GM21576 (cell line): Measurements from ENCODE around the gene PPT2.
"Not testable (repeated sequence)": the region's sequence is repeated elsewhere in the genome, so short reads cannot be mapped to it uniquely, and the experiment has no call there.

Experiments used
- ATAC-seq: cut with Tn5 transposase; IDR thresholded peaks from one replicate; pipeline ENCODE4 v1.9.1; 2021; ENCODE audit warnings: mild to moderate bottlenecking, moderate library complexity; ENCODE audit not compliant: unreplicated experiment

Gene PPT2

DNA sequence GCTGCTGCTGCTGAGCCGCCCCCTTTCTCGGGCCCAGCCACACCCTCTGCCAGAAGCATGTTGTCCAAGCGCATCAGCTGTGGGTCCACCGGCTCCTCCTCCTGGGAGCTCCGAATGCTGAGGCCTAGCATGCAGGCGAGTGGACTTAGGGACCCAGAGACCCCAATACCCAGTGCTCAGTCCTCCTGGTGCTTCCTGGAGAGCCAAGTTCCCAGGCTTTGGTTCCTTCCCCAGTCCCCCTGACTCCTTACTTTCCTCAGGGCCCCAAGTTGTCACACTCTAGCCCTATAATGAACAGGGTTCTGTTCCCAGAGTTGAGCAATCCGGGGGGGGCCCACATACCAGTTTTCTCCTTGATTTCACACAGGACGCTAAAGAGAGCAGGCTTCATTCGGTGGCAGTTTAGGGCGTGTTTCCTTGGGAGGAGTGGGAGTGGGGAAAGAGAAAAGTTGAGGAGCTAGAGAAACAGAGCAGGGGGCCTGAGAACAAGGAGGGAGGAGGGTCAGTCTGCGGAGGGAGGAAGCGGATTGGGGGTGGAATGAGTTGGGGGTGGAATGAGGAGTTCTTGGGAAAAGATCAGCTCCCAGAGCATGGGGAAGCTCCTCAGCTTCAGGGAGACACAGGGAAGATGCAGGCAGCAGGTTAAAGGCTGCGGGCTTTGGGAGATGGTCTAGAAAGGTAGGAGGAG is 34.6 kb downstream of the PPT2 start:
- ATAC-seq = no peak

DNA sequence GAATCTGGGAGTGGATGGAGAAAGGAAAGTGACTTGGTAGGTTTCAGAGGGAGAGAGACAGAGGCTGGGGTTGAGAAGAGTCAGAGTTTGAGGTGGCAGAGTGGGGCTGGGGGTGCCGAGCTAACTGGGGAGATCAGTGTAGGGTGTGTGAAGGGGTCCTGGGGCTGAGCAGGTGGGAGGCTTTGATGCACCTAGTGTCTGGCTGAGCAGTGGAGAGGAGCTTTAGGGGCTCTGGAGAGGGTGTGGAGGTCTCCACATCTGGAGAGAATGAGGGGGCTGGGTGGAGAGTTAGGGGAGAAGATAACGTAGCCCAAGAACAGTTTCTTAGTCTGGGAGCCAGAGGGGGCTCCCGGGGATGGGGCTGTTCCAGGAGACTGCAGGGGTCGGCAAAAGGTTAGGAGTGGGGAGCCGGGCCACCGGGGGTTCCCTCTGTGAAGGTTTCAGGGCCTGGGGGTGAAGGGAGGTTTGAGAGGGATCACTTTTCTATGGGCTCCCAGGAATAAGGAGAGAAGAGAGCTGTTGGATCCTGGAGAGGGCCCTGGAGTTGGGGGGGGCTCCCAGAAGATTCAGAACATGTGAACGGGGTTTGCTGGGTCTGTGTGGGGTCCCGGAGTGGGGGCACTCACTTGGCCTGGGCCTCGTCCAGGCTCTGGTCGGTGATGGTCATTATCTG is 35.3 kb downstream of the PPT2 start:
- no peak for ATAC-seq

DNA sequence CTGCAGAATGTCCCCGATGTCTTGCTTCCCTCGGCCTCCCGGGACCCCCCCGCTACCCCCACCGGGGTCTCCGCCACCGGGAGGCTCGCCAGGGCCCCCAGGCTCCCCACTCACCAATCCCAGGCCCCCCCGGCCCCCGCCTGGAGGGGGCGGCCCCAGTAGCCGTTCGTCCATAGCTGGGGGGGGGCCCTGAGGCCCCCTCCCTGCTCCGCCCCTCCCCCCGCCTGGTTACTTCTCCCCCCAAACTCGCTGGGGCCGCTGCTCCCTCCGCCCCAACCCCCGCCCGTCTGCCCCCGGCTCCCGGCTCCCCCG is 35.8 kb downstream of the PPT2 start:
- ATAC-seq = no peak

DNA sequence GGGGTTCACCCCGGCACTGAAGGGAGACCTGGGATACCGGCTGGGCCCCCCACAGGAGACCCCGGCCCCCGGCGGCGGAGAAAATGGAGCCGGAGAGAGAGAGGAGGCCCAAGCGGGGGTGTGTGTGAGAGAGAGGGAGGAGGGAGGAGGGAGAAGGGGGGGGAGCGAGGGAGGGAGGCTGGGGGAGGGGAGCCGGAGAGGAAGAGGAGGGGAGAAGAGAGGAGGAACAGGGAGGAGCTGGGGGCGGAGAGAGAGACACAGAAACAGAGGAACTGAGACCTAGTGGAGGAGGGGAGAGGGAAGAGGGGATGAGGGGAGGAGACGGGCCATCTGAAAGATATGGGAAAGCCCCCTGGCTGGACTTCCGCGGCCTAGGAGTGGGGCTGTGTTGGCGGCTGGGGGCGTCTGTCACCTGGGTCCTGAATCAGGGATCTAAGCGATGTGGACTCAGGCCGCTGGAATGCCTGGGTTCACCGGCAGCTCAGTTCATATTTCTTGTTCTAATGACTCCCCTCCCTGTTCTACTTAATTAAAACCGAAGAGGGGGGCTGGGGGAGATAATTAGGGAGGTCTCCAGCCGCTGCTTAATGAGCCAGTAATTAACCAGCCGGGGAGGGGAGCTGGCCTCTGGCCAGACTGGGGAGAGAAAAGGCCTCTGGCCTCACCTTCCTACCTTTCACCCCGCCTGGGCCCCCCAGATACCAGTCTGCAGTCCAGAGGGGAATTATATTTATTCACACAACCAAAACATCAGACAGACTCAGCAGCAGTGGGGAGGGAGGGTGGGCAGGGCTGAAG is 36.3 kb downstream of the PPT2 start, which contains the start of gene PBX2:
PBX2 (minus strand) TSS at position 149 of the 798 bp plus-strand sequence. CDS start 287 bp downstream, outside the sequence.
- ATAC-seq = peak; percentile 42

DNA sequence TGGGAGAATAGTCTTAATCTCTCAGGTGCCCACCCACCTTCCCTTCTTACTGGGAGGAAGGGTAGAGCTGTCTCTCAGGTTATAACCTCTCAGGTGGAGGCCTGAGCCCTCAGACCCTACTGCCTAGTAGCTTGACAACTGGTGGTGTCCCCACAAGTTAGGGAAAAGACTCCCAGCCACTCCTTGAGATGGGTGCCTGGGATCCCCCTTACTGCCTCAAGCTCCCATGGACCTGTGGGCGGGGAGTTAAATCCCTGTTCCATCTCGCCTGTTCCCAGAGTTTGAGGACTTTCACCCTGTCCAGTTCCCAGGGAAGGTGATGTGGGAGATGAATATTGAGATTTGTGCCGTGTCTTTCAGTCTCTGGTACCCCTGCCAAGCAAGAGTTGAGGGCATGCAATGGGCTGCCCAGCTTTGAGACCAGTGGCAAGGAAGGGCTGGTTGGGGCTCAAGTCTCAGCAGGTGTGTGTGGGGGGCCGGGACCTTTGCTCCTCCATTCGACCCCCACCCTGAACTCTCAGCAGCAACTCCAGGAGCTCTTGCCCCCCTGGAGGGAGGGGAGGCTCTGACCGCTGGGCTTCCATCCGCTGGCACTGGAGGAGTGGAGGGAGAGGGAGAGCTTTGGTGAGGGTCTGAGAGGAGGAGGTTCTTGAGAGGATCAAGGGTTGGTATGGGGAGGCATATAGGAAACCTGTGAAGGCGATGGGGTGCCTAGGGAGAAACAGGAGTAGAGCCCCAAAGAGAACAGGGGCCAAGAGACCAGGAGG is 37.2 kb downstream of the PPT2 start:
- no peak for ATAC-seq

DNA sequence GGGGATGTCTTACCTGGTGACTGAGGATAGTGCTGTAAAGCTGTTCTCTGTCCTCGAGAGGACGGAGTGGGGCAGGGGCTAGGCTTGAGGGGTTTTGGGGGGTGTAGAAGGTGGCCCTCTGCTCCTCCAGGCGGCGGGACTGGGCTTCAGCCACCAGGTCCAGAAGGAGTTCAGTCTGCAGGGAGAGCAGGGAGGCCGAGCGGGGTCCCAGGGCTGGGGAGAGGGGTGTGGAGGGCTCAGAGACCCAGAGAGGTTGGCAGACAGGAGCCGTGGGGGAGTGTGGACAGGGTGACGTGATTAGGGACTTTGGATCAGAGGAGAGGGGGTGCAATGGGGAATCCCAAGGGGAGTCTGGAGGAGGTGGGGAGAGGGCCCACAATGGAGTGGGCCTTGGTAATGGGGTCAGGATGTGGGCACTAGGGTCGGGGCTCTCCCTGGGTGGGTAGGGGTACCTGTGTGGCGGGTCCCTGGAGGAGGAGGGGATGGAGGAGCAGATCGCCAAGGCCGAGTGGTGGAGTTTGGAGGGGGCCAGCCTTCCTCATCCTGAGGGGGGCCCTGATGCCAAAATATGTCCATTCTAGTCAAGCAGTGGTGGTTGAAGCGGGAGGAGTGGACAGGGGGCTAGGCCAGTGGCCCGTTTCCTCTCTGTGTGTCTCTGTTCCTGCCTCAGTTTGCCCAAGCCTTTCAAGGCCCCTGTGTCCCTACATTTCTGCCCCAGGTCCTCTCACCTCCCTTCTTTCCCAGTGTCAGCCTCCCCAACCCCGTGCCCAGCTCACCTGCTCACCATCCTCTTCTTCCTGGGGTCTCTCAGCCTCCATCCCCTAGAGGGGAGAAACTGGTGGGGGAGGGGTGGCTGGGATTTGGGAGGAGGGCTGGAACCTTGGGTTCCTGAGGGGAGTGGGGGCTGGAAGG is 38.0 kb downstream of the PPT2 start:
- no peak for ATAC-seq

DNA sequence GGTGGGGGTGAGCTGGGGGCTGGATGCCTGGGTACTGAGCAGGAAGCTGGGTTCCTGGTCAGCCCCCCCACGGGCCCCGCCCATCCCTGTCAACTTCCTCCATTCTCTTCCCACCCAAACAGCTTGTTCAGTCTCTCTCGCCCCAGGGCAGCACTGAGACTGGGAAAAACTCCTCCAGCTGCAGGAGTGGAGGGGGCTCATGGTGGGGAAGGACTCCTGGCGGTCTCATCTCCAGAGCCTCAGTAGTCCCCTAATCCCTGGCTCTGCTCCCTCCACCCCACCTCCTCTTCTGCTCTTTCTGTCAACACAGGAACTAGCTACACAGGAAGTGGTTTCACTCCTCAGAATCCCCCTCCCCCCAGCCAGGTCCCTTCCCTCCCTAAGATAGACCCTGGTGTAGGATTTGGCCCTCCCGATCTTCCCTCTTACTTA is 38.7 kb downstream of the PPT2 start, which contains the start of gene GPSM3:
GPSM3 (minus strand) TSS at position 36 of the 432 bp plus-strand sequence. CDS start 130 bp downstream, outside the sequence.
- no peak for ATAC-seq

DNA sequence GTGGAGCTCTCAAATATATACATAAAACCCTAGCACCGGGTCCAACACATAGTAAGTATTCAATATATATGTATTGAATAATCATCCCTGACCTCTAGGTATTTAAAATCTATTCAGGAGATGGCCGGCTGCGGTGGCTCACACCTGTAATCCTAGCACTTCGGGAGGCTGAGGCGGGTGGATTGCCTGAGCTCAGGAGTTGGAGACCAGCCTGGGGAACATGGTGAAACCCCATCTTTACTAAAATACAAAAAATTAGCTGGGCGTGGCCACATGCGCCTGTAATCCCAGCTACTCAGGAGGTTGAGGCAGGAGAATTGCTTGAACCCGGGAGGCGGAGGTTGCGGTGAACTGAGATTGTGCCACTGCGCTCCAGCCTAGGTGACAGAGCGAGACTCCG is 39.2 kb downstream of the PPT2 start:
- not testable (repeated sequence) for ATAC-seq

DNA sequence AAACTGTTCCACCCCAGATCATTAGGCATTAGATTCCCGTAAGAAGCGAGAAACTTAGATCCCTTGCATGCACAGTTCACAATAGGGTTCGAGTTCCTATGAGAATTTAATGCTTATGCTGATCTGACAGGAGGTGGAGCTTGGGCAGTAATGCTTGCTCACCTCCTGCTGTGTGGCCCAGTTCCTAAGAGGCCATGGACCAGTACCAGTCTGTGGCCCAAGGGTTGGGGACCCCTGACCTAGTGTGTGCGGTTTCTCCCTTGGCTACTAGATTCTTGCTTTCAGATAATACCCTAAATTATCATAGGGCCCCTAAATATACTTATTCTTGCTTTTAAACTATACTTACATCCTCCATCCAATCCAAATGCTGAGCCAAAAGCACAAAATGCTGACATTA is 40.4 kb downstream of the PPT2 start:
- no peak for ATAC-seq

DNA sequence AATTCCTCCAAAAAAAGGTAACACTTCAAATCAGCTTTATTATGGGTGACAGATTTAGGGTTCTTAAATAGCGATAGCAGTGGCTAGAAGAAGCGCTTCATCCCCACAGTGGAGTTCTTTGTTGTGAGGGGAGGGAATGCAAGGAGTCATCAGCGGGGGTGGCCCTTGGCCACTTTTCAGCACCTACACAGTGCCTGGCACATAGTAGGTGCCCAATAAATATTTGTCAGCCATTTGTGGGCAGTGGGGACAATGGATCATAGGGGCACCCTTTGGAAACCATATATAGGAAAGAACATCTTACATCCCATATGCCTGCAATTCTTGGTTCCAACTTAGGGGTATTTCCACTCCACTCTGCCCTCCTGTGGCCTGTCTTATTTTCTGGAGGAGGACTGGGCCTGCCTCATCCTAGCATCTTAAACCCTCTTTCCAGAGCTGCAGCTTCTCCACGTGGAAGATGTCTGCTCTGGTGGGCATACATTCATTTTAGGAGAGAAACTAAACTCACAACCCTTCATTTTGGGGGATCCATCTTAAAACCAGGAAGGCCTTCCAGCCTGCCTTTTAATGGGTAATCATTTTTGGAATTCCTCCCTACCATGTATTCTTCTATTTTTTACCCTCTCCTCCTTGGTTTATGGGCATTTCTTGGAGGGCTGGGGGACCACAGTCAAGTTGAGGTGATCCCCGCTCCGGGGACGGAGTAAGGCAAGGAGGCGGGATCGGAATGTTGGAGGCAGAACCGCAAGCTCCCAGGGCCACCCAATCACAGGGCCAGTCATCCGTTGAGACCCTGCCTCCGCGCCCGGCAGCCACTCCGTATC is 41.1 kb downstream of the PPT2 start:
- ATAC-seq = no peak

DNA sequence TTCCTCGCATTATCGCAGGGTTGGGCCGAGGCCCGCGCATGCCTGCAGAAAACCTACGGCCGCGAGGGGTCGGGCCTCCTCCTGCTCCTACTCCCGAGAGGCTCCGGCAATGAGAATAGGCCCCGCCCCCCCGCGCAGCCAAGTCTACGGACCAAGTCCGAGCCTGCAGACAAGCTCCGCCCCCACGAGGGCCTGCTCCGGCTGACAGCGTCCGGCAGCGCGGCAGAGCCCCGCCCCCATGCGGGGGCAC is 41.6 kb downstream of the PPT2 start:
- peak; percentile 69 for ATAC-seq

DNA sequence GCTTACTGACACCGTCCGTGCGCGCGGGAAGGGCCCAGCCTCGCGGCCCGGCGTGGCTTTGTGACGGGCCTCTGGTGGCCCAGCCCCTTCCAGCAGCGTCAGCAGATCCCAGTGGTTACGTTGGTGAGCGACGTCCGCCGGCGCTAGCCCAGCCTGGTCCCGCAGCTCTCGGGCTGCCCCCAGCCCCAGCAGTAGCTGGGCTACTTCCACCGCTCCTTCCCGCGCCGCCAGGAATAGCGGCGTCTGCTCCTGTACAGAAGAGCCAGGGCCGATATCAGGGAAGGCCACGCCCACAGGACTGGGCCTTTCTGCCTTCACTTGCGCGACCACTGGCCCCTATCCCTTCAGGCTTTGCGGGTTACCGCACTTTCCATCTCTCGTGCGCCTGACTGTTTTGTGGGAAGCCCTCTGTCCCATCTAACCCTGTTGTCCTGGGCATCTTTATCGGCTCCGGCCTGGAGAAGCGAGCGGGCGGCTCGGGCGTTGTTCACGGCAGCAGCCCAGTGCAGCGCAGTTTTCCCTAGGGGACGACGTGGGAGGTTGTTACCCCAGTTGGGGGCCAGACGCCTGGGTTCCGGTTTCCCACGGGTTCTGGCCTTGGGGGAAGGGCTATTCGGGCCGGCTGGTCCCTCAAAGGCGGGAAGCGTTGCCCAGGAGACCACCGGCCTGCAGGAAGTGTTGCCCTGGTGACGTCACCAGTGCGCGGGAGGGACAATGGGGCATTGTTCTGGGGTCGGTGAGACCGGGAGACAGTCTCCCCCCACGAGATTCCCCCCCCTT is 42.2 kb downstream of the PPT2 start:
- ATAC-seq = peak; percentile 22

DNA sequence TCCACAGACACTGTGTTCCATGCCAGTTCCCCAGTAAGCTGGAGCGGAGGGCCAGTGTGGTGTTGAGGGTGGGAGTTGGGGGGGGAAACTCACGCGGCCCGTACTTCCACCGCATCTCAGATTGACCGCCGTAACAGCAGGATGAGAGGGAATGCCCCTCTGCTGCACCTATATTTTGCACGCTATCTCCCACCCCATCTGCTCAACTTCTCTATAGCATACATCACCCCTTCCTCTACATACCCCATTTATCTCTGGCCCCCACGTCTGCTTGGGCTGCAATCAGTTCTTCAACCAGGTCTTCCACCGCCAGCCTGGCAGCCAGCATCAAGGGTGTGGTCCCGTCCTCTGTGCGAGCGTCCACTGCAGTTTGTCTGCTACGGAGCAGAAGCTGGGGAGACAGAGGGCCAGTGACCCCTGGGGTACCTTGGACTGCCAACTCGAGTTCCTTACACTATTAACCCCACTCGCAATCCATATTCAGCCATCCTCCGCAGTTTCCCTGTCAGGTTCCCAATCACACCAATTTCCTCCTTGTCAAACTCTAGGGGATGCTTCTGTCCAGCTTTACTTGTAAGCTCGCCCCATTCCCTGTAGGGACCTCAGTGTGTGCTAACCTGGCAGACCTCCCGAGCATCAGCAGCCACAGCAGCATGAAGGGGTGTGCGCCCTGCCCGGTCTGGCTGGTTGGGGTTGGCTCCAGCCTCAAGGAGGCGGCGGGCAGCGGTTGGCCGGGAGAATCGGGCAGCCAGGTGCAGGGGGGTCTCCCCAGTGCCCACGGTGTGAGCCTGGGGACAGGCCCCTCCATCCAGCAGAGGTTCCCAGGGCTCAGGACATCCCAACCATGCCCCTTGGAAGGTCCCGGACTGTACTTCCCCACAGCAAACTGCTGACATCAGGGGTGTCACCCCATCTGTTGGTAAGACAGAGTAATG is 43.0 kb downstream of the PPT2 start:
- ATAC-seq = no peak

DNA sequence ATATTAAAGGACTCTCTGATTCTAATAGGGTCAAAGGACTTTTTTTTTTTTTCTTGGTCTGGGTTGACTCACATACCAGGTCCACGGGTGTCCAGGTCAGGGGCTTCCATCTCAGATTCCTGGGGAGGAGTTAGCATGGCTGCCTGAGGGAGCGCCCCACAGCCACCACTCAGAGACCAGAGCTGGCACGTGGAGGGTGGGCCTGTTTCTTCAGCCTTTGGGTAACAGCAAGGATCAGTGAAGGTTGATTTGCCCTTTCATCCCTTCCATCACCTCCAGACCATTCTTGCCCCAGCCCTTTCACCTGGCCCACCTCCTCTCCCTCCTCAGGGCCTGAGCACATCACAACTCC is 44.4 kb downstream of the PPT2 start:
- ATAC-seq = no peak

DNA sequence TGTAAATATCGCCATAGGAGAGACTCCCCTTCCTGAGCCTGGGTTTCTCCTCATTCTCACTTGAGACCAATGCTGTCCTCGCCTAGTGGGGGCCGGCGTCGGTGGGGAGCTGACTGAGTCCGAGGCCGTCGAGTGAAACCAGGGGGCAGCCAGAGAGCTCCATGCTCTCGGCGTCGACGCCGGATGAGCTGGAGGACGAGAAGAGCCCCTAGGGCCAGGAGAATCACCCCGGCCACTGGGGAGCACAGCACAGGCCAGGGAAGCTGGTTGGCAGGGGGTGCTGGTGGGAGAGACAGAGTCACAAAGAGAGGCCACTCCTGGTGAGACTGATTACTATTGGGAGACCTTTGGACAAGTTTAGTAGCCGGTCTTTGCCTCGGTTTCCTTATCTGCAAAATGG is 44.9 kb downstream of the PPT2 start:
- no peak for ATAC-seq

DNA sequence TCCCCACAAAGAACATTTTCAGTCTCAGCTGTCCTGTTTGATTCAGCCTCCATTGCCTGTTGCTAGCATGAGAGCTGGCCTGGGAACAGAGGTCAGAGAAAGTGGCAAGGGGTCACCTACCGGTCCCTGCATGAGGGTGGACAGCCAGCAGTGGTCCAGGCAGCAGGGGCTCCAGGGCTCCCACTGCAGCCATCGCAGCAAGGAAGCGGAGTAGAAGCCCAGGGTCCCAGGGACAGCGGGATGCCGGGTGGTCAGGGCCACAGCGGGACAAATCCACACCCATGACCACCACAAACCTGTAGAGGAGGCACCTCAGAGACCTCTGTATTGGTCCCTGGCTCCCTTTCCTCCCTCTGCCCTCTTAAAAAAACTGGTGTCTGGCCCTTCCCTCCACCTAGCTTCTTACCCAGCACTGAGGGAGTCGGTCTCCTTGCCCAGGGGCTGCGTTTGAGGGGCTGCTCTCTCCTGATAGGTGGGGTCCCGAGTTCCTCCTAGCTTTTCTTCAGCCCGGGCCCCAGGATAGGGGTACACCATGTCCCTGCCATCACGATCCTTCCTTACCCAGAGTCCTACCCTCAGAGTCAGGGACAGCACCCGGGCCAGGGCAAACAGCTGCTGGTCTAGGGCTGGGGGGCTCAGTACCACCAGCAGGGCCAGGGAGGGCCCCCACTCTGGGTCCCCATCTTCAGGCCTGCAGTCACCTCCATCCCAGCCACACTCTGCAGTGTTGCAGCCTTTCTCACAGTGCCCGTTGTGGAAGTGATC is 47.0 kb downstream of the PPT2 start:
- ATAC-seq = no peak

DNA sequence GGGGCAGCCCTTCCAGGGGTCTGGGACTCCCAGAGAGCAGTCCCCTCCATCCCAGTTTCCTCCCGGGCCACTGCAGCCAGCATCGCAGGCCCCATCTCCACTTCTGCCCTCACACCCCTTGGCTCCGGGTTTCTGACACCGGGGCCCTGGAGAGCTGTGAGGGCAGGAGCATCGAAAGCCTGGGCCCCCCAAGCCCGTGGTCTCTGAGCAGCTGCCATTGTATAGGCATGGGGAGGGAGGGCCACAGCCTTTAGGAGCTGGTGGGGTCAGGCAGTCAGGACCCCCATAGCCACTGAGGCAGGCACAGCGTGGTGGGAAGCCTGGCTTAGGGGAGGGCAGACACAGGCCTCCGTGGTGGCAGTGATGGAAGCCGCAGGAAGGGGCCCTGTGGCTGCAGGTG is 48.2 kb downstream of the PPT2 start:
- ATAC-seq = no peak
